HepG2 (cell line): Measurements from ENCODE around the gene PTRHD1. TPM values are rescaled to one million over a fixed set of nuclear protein-coding genes. Genes with fewer than 3 reads are reported as not detected.

ENCODE experiments used
- KLF11 ChIP-seq: IDR thresholded peaks from 2 replicates; pipeline ENCODE4 v1.6.1; 2016; ENCODE audit warnings: missing compliant biosample characterization
- NR2F2 ChIP-seq: IDR thresholded peaks from 2 replicates; pipeline ENCODE4 v1.6.1; 2012; ENCODE audit warnings: low read depth, inconsistent platforms, borderline replicate concordance
- ONECUT2 ChIP-seq: sonication (generic); formaldehyde crosslinking; IDR thresholded peaks from 2 replicates; pipeline ENCODE4 v1.4.0; 2020; ENCODE audit warnings: missing genetic modification reagents
- POLR2G ChIP-seq: fragments of 200-400 bp; formaldehyde crosslinking; IDR thresholded peaks from 2 replicates; pipeline ENCODE4 v1.6.1; 2018; ENCODE audit warnings: mild to moderate bottlenecking, low read depth, low read length, moderate library complexity
- SMC3 ChIP-seq: IDR thresholded peaks from 2 replicates; pipeline ENCODE4 v1.6.1; 2011; ENCODE audit warnings: low read length, improper control_type of control experiment
- ZBTB40 ChIP-seq, 2 experiments: fragments of 450-650 bp in 1 of 2; sonication (generic) in 1 of 2; formaldehyde crosslinking in 1 of 2; IDR thresholded peaks; 2 replicates each; pipeline versions ENCODE4 v1.6.1 to v1.8.0; 2016 to 2022; ENCODE audit warnings: antibody characterized with exemption in 1 of 2, mild to moderate bottlenecking in 1 of 2, missing genetic modification reagents in 1 of 2
- ZNF350 ChIP-seq: sonication (generic); formaldehyde crosslinking; IDR thresholded peaks from 2 replicates; pipeline ENCODE4 v1.4.0; 2020; ENCODE audit warnings: mild to moderate bottlenecking, low read depth, missing genetic modification reagents, borderline replicate concordance
- ZNF607 ChIP-seq: sonication (generic); formaldehyde crosslinking; IDR thresholded peaks from 2 replicates; pipeline ENCODE4 v1.5.1; 2020; ENCODE audit warnings: missing genetic modification reagents, mild to moderate bottlenecking, borderline replicate concordance
- polyA plus RNA-seq, 8 experiments: library from polyadenylated mRNA; depleted of rRNA in 3 of 8; stranded (reverse) in 7 of 8; unstranded in 1 of 8; fragments of >200 nt; fragmentation: Illumina TruSeq in 4 of 8; extraction: Trizol in 4 of 8; gene quantifications; 2 replicates each; pipeline versions ENCODE4 v1.2.1 to v1.2.3, GENCODE V29; 2011 to 2016; ENCODE audit warnings: low read depth in 4 of 8, missing spikeins in 1 of 8, mixed read lengths in 1 of 8; ENCODE audit not compliant: insufficient read depth in 1 of 8
- total RNA-seq, 5 experiments: library from RNA; depleted of rRNA; stranded (reverse); fragments of >200 nt; fragmentation: Illumina TruSeq; extraction: Trizol; gene quantifications; 2 replicates each; pipeline ENCODE4 v1.2.3, GENCODE V29; 2016; ENCODE audit warnings: low read depth in 1 of 5
- TF ChIP-seq, protein P1 (sequence below): IDR thresholded peaks from 2 replicates; pipeline ENCODE4 v1.4.0; 2020; ENCODE audit warnings: mild to moderate bottlenecking, missing genetic modification reagents
- TF ChIP-seq, protein P2 (sequence below): sonication (generic); formaldehyde crosslinking; IDR thresholded peaks from 2 replicates; pipeline ENCODE4 v1.4.0; 2020; ENCODE audit warnings: missing genetic modification reagents
- TF ChIP-seq, protein P3 (sequence below): fragments of 450-650 bp; IDR thresholded peaks from 2 replicates; pipeline ENCODE4 v1.6.1; 2017

PTRHD1 gene
- total and polyA plus RNA-seq, 2 of the 13 experiments (the other 11 are each of a cell fraction or from before 2014, with no cell fraction given) = 72.6 to 90.8 TPM

DNA sequence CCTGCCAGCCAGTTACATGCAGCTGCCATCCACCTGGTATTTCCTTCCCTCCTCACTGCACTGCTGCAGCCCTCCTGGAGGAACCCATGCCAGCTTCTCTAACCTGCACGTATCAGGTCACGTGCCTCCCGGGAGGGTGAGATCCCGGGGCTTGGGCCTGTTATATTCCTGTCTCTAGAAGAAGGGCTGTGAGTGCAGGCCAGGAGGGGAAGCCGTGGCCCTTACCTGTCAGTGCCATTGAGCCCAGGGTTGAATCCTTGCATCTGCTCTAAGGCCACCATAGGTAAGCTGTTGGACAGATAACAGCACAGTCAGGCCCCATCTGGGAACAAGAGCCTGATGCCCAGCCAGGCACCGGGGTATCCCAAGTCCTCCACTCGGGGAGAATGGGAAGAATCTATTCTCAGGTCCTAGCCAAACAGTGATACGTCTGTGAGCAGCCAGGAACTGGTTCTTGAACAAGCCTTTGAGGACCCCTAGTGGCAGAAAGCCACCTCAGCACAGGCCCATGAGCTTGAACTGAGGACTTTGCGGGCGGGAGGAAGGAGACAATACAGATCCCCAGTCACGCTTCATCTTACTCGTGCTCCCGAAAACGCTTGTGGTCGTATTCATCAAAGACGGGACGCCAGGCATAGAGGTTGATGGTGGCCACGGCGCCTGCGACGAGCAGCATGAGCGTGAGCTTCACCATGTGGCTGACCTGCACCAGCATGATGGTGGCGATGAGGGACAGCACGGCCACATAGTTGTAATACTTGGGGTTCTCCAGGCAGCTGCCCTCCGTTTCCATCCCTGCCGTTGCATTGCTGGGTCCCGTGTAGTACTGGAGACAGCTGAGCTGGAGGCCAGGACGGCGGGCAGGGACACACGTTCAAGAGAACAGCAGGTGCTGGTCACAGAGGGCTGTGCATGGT is 34.4 kb upstream of the PTRHD1 start (continued):
- TF ChIP-seq ZBTB40 (IDR thresholded peaks at IDR 0.05) = no peak
- no peak for TF ChIP-seq ZBTB40 (CRISPR knock-in tag; IDR thresholded peaks at IDR 0.05)
- no peak for TF ChIP-seq KLF11 (CRISPR knock-in tag)
- TF ChIP-seq ONECUT2 (CRISPR knock-in tag) = no peak
- TF ChIP-seq, protein P1, sequence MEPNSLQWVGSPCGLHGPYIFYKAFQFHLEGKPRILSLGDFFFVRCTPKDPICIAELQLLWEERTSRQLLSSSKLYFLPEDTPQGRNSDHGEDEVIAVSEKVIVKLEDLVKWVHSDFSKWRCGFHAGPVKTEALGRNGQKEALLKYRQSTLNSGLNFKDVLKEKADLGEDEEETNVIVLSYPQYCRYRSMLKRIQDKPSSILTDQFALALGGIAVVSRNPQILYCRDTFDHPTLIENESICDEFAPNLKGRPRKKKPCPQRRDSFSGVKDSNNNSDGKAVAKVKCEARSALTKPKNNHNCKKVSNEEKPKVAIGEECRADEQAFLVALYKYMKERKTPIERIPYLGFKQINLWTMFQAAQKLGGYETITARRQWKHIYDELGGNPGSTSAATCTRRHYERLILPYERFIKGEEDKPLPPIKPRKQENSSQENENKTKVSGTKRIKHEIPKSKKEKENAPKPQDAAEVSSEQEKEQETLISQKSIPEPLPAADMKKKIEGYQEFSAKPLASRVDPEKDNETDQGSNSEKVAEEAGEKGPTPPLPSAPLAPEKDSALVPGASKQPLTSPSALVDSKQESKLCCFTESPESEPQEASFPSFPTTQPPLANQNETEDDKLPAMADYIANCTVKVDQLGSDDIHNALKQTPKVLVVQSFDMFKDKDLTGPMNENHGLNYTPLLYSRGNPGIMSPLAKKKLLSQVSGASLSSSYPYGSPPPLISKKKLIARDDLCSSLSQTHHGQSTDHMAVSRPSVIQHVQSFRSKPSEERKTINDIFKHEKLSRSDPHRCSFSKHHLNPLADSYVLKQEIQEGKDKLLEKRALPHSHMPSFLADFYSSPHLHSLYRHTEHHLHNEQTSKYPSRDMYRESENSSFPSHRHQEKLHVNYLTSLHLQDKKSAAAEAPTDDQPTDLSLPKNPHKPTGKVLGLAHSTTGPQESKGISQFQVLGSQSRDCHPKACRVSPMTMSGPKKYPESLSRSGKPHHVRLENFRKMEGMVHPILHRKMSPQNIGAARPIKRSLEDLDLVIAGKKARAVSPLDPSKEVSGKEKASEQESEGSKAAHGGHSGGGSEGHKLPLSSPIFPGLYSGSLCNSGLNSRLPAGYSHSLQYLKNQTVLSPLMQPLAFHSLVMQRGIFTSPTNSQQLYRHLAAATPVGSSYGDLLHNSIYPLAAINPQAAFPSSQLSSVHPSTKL (CRISPR knock-in tag) = peak; percentile 42; the same call in 1 of the 2 replicates
- peak; percentile 70; the same call in 1 of the 2 replicates for TF ChIP-seq ZNF607
- peak; percentile 60 for TF ChIP-seq POLR2G
- TF ChIP-seq, protein P2, sequence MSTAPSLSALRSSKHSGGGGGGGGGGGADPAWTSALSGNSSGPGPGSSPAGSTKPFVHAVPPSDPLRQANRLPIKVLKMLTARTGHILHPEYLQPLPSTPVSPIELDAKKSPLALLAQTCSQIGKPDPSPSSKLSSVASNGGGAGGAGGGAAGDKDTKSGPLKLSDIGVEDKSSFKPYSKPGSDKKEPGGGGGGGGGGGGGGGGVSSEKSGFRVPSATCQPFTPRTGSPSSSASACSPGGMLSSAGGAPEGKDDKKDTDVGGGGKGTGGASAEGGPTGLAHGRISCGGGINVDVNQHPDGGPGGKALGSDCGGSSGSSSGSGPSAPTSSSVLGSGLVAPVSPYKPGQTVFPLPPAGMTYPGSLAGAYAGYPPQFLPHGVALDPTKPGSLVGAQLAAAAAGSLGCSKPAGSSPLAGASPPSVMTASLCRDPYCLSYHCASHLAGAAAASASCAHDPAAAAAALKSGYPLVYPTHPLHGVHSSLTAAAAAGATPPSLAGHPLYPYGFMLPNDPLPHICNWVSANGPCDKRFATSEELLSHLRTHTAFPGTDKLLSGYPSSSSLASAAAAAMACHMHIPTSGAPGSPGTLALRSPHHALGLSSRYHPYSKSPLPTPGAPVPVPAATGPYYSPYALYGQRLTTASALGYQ (CRISPR knock-in tag) = no peak
- TF ChIP-seq NR2F2 = no peak
- TF ChIP-seq SMC3 = peak; percentile 96
- peak; percentile 56 for TF ChIP-seq ZNF350 (CRISPR knock-in tag)
- TF ChIP-seq, protein P3, sequence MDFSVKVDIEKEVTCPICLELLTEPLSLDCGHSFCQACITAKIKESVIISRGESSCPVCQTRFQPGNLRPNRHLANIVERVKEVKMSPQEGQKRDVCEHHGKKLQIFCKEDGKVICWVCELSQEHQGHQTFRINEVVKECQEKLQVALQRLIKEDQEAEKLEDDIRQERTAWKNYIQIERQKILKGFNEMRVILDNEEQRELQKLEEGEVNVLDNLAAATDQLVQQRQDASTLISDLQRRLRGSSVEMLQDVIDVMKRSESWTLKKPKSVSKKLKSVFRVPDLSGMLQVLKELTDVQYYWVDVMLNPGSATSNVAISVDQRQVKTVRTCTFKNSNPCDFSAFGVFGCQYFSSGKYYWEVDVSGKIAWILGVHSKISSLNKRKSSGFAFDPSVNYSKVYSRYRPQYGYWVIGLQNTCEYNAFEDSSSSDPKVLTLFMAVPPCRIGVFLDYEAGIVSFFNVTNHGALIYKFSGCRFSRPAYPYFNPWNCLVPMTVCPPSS = no peak
